Stimulated activated CD8-positive, alpha-beta memory T cell treated with anti-CD3 and anti-CD28 coated beads, Interleukin-12 subunit alpha, Interleukin-12 subunit beta, amount 100 ng/mL, for 24 hours (primary cell): ENCODE results near the gene UBQLN1.

ENCODE experiments used
- DNase-seq: peaks from one replicate; pipeline ENCODE4 v3.0.0-alpha.2; 2020; ENCODE audit errors: extremely low read depth

UBQLN1 gene

DNA sequence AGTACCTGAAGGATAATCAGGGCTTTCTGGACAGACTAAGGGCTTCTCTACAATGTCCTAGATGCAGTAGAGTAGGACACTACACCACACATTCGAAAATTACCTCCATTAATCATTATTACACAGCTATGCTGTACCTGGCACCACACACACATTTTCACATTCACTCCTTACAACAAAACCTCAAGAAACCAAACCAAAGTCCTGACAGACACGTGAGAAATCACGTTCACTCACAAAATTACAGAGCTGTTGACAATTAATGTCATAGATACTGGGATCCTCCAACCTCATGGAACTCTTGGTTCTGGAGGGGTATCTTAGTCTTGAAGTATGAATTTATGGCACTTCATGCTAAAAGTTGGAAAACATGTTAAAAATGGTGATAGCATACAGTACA is 16.3 kb downstream of the UBQLN1 start:
- DNase-seq, result no peak

DNA sequence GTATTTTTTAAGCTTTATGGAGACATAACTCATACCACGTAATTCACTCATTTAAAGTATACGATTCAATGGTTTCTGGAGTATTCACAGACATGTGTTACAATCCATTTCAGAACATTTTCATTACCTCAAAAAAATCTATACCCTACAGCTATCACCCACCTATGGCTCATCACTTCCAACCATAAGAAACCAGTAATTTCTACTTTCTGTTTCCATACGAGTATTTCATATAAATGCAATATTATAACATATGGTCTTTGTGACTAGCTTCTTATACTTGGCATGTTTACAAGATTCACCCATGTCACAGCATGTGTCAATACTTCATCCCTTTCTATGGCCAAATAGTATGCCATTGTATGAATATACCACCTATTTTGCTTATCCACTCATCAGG is 18.8 kb downstream of the UBQLN1 start:
- DNase-seq, result no peak

DNA sequence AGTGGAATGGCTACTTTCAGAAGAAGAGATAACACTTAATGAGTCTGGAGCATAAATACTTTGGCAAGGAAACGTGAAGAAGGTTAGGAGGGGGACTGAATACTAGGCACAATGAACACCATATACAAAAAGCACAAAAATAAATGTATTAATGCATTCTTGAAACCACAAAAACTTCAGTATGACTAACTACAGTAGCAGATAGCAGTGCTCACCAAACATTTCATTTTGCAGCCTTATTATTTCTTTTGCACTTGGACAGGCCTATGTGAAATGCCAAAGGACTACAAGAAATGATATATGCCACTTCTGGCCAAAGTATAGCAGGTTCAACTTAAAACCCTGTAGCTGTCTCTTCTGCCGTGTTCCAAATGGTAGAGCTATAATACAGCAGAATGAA is 26.3 kb downstream of the UBQLN1 start:
- DNase-seq, result no peak

DNA sequence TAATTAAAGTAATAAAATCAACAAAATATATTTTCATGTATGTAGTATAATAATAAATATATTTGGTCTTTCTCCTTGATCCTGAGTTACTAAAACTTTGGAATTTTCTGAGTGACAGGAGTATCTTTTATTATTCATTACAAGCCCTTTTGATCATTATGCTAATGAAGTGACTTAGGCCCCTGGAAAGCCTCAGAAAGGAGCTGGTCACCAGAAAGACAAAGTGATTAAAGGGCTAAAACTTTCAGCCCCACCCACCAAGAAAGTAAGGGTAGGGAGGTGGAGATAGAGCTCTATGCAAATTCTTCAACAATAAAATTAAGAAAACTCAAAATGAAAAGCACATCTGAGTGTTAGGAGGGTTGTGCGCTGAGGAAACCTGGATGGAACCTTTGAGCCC is 27.5 kb downstream of the UBQLN1 start:
- no peak for DNase-seq

DNA sequence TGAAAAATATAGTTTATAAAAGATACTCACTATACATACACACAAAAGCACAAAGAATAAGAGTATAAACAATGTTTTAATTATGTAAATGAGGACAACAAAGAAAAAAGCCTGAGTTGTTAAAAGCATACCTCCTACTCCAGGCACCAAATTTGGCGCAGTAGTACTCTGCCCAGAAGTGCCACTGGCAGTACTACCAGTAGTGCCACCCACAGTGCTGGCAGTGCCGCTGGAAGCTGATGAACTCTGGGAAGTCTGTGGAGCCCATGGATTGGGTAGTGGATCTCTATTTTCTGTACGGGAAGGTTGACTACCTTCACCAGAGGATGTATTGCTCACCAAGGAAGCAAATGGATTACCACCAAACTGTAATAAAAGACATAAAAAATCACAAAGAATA is 30.2 kb downstream of the UBQLN1 start:
- no peak for DNase-seq

DNA sequence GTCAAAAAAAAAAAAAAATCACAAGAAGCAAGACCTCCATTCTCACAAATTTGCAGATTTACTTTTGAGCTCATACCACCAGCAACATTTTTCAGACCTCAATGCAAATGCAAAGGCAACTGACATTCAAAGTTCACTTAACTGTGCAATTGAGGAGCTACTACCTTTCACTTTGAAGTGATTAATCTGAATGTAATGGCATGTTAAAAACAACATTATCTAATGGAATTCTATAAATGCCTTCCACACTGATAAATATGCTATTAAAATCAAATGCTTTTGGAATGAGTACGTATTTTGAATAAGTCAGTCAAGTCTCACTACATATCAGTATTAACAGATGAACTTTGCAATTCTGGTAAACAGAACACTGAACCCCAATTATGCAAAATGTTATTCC is 32.3 kb downstream of the UBQLN1 start:
- DNase-seq, result no peak

DNA sequence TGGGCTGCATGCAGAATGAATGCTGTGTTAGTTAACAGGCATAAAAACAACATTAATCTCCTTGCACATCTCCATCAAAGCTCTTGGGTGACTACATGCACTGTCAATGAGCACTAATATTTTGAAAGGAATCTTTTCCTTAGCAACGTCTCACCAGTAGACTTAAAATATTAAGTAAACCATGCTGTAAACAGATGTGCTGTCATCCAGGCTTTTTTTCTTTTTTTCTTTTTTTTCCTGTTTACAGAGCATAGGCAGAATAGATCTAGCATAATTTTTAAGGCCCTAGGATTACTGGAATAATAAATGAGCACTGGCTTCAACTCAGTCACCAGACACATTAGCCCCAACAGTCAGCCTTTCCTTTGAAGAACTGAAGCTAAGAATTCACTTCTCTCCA is 36.3 kb downstream of the UBQLN1 start:
- DNase-seq, result no peak

DNA sequence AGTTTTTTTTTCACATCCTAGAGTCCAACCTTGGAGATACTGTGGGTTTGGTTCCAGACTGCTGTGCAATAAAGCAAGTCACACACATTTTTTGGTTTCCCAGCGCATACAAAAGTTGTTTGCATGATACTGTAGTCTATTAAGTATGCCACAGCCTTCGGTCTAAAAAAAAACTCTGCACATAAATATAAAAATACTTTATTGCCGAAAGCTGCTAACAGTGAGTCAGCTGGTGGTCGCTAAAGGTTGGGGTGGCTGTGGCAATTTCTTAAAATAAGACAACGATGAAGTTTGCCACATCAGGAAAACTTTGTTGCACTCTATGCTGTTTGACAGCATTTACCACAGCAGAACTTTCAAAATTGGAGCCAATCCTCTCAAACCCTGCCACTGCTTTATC is 37.4 kb downstream of the UBQLN1 start:
- no peak for DNase-seq

DNA sequence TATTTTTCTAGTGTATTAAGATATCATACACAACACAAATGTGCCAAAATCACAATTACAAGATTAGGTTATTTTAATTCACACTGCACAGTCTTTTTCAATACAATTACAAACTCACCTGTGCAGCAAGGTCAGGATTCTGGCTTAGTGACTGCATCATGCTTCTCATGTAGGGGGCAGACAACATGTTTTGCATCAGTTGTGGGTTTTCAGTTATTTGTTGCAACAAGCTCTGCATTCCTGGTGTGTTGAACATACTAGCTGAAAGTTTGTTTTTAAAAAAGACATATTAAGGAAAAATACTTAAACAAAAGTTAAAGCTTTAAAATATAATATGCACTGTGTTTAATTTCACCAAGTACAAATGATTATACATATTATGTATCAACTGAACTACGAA is 38.7 kb downstream of the UBQLN1 start:
- no peak for DNase-seq

DNA sequence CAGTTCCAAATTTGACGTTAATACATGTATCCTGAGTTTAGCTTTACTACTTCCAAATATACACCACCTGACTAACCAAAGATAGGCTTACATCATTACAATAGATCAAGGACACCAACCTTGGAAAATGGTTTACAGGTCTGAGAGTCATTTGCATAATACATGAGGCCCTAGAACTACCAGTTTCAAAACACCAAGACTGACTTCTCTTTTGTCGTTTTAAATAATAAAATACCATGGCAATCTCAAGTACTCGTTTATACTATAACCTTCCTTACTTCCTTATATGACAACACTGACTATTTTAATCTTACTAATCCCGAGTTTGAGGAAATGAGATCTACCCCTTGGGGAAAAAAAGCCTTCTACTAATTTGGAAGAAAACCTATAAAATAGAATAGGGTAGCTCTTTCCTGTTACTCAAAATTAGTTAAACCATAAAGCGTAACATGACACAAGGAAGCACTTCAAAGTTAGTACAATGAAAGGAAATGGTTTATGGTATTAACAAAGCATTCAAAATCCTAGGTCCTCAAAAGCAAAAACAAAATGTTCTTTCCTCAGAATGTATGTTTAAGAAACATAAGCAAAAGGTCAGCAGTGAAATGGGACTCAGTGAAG is 42.1 kb downstream of the UBQLN1 start:
- DNase-seq, result no peak

DNA sequence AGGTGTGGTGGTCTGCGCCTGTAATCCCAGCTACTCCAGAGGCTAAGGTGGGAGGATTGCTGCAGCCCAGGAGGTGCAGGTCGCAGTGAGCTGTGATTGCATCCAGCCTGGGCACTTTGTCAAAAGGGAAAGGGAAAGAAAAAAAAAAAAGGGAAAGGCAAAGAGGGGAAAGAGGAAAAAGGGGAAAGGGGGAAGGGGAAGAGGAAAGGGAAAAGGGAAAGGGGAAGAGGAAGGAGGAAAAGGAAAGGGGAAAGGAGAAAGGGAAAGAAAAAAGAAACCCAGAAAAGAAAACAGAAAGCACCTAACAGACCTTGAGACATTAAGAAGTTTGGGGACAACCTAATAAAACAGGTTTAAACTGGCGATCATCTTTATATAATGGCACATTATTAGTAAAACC is 44.8 kb downstream of the UBQLN1 start:
- no peak for DNase-seq

DNA sequence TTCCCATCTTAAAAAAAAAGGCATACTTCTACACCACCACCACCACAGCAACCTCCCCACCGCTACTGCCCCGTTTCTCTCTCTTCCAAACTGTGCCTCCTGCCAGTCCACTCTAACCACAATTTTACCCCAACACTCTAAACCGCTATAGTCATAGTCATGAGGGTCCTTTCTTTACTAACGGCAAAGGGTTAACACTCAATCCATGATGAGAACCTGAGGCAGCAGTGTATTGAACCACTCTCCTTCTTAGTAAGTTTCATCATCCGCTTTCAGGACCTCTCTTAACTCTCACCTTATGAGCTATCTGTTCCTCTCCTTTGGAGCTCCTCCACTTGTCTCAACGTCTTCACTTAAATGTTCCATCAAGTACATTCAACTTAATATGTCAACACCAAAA is 50.8 kb downstream of the UBQLN1 start:
- no peak for DNase-seq

DNA sequence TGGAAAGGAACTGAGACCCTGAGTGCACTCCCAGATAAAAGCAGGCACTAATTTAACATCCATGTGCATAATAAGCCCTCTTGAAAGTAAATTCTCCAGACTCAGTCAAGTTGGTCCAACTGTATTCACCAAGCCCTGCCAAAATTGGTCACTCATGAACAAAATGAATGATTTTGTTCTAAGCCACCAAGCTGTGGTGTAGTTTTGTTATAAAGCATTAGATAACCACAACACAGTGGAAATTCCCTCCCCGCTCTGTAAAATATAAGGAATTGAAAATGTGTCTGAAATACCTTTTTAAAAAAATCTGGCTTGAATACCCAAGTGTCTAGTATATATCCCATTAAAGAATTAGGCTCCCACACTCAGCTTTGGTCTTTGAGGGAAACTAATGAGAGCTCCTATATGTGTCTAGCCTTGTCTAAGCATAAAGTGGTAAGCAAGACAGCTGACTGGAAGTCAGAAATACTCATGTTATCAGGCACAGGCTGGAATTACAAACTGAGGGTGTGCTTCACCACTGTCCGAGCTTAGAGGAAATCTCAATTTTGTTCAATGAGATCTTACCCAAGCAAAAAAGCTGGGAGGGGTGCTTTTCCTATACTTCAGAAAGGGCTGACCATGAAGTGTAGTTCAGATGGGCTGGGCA is 51.6 kb downstream of the UBQLN1 start:
- no peak for DNase-seq

DNA sequence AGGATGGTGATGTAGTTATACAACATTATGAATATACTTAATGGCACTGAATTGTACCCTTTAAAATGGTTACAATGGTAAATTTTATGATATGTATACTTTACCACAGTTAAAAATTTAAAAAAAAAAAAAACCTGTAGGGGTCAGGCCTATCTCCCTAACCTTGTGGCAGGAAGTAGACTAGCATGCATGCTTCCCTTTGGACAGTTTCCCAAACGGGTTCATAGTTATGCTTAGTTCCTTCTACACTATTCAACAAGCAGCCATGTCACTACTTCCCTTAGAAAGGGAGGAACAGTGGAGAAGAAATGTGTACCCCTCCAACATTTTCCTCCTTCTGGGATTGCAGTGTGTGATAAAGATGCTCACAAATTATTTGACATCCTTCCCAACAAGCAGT is 52.3 kb downstream of the UBQLN1 start:
- DNase-seq, result no peak

DNA sequence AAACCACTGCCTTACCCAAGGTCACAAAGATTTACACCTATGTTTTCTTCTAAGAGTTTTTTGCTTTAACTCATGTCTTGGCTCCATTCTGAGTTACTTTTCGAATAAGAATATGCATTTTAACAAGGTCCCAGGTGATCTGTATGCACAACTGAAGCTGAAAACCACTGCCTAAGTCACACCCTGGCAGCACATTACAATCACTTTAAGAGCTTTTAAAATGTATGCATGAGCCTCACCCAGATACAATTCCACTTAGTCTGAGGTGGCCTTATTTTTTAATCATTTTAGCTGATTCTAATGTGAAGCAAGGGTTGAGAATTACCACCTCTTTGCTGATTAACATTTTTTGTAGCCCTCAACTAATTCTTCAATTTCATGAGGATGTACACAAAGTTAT is 55.3 kb downstream of the UBQLN1 start:
- no peak for DNase-seq

DNA sequence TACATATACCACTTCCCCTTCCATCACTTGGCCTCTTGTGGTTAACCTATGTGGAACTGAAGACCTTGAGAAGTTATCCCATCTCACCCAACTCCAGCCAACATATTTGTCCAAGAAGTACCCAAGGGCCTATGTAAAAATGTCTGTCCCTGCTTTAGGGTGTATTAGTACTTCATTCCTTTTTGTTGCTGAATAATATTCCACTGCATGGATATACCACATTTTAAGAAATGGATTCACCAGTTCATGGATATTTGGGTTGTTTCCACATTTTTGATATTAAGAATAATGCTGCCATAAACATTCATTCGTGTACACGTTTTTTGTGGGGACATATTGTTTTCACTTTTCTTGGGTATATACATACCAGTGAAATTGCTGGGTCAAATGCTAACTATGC is 56.2 kb downstream of the UBQLN1 start:
- DNase-seq, result no peak

DNA sequence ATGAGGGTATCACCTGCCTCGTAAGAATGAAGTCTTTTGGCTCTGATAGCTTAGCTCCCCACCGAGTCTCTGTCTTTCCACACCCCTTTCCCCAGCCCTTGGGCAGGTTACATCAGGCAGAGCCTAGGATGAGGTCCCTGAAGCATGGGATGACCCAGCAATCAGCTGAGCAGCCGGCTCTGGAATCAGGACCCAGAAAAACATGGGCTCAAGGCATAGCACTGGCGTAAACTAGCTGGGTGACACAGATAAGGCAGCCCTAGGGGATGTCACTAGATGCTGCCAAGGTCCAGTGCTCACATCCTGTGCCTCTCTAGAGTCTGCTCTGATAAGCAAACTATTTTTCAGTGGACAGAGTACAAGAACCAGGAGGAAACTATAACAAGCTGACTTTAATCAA is 58.2 kb downstream of the UBQLN1 start:
- DNase-seq, result no peak

DNA sequence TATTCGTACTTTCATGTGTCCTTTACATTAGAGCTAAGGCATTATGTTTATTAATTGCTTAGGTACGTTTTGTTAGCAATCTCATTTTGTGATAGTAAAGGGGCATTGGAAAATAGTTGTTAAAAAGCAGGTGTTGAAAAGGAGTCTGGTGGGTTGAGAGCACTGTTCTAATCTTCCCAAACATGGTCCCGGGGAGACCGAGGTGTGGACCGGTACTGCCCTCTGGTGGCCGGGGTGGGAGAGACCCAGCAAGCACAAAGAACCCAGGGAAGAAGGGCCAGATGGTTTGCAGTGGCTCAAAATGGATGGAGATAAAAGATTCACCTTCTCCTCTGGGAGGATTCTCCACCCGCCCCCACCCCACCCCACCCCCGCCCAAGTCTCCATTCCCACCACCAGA is 58.7 kb downstream of the UBQLN1 start:
- DNase-seq, result peak; percentile 27

DNA sequence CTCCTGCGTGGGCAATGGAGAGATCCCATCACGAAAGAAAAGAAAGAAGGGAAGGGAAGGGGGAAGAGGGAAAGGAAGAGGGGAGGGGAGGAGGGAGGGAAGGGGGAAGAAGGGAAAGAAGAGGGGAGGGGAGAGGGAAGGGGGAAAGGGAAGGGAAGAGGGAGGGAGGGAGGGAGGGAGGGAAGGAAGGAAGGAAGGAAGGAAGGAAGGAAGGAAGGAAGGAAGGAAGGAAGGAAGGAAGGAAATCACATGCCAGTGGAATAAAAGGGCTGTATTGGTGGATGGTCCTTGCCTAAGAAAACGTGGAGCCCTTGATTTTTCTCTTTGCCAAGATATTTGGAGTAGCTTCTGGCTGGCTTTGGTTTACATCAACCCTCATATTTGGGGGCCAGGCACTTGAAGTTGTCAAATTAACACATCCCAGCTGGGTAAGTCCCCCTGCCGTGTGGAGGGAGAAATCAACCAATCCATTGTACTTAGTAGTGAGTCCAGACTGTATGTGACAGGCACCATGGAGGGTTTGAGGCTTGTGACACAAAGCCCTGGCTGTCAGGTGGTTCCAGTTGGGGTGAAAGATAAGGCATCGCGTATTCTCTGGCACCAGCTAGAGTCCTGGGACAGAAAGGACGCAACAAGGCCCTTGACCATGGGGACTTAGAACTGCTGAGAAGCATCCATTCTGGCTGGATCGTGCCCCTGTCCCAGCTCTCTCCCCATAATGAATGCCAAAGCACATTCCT is 61.1 kb downstream of the UBQLN1 start:
- DNase-seq, result no peak

DNA sequence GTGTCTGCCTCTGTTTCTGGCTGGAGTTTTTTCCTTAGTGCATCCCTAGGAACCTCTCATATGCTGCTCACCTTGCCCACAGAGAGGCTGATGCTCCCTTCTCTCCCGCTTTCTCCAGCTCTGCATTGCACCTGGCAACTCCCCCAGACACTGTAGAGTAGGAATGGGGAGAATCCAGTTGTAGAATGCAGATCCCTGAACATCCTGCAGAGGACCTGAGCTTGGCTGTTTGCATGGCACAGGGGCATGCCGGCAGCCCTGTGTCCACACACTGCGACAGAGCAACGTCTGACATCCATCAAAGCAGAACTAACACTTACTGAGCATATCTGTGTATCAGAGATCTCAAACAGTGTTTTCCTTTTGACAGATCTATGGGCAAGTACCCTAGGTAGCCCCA is 65.0 kb downstream of the UBQLN1 start:
- no peak for DNase-seq

DNA sequence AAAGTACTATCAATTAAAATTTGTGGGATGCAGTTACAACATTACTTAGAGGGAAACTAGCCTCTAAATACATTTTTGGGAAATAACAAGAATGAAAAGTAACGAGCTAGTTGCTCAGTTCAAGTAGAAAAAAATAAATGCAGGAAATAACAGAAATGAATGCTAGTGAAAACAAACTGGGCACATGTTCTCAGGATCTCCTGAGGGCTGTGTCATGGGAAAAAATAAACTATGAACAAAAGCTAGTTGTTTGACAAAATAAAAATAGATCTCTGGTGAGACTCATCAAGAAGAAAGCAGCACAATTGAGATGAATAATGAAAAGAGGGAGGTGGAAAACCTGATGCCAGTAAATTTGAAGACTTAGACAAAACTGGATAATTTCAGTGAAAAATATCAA is 68.5 kb downstream of the UBQLN1 start:
- no peak for DNase-seq

DNA sequence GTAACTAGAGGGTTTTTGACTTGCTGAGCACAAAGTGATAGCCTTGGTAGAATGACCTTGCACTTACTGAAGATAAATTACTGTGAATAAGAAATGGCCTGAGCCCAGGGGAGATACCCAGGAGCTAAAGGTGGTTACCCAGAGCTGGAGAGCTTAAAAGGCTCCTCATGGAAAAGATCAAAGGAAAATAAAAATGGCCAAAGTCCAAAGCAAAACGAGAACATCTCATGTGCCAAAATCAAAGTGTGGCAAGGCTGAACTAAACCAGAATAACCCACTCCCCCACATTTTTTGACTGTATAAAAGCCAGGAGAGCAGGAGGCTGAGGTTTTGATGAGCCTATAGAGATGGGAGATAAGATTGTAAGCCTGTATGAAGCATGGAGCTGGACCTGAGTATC is 70.4 kb downstream of the UBQLN1 start:
- no peak for DNase-seq

DNA sequence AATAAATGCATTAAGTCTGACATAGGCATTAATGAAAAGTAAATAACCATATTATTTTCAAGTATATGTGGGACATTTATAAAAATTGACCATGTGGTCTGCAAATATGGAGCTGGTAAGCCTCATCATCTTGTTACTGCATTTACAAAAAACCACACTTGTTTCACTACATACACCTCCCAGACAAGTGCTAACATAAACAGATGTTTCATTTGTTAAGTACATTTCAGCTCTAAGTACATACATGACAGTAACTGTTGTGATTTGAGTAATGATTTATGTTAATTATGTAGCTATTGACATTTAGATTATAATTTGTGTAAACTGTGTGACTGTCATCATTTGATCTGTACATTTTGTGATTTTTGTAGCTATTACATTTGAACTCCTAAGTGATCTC is 70.9 kb downstream of the UBQLN1 start:
- DNase-seq, result no peak

DNA sequence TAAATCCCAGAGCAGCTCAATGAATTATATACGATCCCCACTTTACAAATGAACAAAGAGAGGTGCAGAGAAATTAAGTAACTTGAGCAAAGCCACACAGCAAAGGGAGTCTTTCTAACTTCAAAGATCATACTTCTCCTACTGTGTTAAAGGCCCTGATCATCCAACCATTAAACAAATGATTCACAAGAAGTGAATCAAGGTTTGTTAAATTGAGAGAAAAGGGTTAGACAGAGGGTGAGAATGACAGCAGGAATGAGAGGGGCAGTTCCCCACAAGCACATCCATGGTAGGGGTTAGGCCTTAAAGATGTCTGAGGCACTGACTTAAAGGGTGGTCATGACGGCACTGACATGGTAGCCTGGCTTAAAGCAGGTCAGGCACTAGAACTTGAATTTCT is 74.1 kb downstream of the UBQLN1 start:
- no peak for DNase-seq
